GM21825 (cell line): ENCODE measurements around the gene TMEM267.
"Not testable (repeated sequence)": the region's sequence is repeated elsewhere in the genome, so short reads cannot be mapped to it uniquely, and the experiment has no call there.

Experiments
- ATAC-seq: cut with Tn5 transposase; IDR thresholded peaks from one replicate; pipeline ENCODE4 v1.9.1; 2021; ENCODE audit warnings: mild to moderate bottlenecking, moderate library complexity; ENCODE audit not compliant: unreplicated experiment

The TMEM267 gene, protein sequence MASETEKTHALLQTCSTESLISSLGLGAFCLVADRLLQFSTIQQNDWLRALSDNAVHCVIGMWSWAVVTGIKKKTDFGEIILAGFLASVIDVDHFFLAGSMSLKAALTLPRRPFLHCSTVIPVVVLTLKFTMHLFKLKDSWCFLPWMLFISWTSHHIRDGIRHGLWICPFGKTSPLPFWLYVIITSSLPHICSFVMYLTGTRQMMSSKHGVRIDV

DNA sequence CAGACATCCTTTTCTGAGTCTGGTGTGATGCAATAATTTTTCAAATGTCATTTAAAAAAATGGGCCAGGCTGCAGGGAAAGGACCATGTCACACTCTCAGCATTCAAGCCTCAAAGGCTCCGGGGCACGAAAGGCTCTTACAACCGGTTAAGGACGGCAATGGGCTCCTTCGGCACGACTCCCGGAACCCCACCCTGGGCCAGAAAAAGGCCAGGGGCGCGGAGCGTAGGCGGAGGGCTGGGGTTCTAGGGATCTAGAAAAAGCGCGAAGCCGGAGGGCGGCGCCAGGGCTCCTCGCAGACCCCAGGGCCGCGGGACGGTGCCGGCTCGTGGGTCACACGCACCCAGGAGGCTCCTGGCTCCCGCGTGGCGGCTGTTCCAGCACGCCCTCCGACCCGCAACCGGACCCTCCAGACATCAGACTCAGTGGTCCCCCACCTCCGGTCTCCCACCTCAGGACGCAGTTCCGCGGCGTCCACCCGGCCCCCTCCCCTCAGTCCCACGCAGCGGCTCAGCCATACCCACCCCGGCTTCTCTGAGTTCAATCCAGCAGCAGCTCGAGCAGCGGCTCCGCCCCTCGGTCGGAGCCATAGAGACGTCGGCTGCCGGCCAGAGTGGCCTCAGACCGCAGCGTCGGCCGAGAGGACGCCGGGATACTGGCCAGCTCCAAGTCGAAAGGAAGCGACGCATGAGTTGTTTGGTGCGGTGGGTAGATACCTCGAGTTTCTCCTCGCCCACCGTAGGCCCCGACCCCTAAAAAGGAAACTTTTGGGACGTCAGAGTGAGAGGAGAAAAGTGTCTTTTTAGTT lies at the start of gene TMEM267:
Gene TMEM267, minus strand, starts transcription at position 568 of the 808 bp plus-strand sequence. CDS start 29,896 bp downstream, outside the sequence.
- ATAC-seq: peak; percentile 94

DNA sequence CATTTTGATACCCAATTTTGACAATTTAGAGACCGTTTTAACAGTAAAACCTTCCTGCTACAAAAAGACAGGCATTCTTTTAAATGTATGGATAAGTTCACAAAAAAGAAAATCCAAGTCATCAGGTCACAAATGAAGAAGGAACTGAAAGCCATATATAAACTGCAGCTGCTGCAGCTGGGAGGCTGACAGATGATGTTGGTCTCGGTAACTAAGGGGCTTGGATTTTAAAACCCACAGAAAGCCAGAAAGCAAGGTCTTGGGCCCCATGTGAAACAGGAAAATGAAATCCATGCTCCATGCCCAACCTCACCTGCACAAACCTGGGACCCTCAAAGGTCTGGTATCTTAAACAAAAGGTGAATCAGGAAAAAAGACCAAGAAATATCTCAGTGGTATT lies 47.0 kb upstream of the TMEM267 start:
- ATAC-seq: no peak

DNA sequence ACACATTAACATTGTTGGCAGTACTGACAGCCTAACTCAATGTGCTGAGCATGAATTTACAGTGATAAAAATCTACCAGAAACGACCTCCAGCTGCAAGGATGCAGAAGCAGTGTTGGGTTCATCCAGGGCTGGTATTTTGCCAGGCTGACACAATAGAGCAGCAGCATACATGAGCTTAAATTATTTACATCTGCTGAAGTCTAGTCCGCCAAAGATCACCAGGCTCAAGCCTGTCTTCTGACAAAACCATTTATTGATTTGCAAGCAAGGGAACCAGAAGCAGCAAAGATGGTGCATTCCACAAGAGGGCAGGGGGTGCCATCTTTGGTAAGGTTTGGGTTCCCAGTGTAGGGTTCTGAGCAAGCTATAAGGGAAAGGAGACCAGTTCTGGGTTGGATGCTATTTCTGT lies 40.0 kb upstream of the TMEM267 start:
- ATAC-seq: no peak

DNA sequence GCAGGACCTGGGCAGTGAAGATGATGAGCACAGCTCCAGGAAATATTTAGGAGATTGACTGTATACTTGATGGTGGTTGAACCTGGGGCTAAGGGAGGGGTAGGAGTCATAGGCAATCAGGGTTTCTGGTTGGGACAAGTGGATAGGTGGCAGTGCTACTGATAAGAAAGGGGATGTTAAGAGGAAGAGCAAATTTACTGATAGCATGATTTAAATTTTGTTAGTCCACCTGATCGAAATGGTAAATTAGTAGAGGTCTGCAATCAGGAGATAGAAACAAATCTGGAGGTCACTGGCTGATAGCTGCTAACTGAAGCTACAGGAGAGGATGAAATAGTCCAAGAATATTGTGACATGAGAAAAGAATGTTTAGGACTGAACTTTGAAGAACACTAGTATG lies 37.0 kb upstream of the TMEM267 start:
- no peak for ATAC-seq

DNA sequence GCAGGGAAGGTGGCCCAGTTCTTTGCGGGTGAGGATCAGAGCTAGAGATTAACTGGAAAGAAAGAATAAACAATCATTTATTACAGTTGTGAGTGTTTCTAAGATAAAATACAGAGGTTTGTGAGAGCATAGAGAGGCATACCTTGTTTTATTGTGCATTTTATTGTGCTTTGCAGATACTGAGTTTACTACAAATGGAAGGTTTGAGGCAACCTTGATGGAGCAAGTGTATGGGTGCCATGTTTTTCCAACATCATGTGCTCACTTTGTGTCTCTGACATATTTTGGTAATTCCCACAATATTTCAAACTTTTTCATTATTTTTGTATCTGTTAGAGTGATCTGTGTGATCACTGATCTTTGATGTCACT lies 32.0 kb upstream of the TMEM267 start:
- ATAC-seq: no peak

DNA sequence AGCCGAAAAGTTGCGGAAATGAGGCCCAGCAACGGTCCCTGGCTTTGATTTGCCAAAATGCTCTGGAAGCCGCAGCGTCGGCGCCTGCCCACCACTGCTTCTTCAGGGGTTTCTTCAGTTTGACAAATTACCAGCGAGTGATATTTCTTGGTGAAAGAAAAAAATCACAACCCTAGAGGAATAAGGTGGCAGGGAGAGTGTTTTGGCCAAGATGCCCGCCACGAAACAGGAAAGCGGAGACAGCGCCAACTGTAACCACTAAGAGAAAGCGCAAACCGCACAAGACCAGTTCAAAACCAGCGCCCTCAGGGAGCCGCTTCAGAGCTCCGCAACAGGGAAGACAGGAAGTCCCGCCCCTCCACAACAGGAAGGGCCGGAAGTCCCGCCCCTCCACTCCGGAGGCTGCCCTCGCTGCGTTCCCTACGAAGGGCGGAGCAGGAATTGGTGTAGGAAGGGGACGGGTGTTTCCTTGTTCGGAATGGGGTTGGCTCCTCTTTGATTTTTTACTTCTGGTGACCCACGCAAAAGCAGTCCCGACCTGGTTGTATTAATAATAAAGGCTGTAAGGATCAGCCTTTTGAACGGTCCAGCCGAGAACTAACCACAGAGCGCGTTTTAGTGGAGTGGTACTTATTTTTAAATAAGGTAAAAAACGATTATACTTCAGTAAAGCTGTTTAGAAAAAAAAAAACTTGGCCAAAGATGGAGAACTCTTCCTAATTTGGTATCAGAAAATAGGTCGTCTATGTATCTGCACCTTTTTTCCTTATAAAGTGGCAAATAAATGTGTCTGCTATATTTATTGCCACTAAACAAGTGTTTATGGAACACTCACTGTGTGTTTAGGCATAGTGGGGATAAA lies 31.4 kb upstream of the TMEM267 start, which contains the start of gene C5orf34:
Gene C5orf34, minus strand, starts transcription at position 333 of the 862 bp plus-strand sequence. CDS start 5,809 bp downstream, outside the sequence.
- ATAC-seq: peak; percentile 99

DNA sequence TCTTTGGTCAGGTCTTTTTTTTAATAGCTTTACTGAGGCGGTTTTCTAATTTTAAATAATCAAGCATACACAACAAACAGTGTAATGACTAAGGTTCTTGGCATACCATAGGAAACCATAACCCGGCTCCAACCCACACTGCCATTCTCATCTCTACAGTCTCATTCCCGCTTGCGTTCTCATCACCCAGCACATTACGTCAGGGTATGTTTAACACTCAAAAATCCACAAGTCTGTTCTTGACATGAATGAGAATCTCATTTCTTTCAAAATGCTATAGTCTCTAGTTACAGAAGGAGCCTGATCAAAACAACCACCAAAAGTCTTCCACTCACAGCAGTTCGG lies 30.8 kb upstream of the TMEM267 start:
- ATAC-seq: peak; percentile 25

DNA sequence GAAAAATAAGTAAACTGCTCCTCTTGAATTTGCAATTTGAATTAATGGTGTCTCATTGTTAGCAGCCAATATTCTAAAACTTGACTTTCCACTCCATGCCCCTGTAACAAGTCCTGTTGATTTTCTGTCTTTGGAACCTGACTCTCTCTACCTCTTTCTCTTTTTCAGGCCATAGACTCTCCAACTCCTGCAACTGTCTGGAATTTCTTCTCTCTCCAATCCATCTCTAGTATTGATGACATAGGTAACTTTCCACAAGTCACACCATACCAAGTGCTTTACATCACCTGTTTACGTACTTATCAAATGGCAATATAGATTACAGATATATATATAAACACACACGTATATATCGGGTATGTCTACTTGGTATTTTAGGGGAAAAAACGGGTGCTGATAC lies 30.4 kb upstream of the TMEM267 start:
- ATAC-seq: no peak

DNA sequence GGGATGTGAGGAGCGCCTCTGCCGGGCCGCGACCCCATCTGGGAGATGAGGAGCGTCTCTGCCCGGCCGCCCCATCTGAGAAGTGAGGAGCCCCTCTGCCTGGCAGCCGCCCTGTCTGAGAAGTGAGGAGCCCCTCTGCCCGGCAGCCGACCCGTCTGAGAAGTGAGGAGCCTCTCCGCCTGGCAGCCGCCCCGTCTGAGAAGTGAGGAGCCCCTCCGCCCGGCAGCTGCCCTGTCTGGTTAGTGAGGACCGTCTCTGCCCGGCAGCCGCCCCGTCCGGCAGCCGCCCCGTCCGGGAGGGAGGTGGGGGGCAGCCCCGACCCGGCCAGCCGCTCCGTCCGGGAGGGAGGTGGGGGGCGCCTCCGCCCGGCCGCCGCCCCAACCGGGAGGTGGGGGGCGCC lies 27.4 kb upstream of the TMEM267 start:
- not testable (repeated sequence) for ATAC-seq

DNA sequence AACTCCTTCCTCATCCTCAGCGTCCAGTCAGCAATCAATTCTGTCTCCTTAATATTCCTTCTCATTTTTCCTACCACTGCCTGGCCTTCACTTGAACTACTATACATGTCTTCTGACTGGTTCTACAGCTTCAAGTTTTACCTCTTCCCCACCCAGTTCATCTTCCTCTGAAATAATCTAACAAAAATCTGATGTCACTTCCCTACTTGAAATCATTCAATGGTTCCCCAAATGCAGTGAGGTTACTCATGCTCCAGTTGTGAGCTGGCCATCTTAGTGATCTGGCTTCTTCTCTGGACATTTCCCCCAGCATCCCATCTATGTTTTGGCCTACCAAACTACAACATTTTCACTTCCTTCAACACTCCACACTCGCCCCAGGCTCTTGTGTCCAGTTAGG lies 14.9 kb upstream of the TMEM267 start:
- no peak for ATAC-seq

DNA sequence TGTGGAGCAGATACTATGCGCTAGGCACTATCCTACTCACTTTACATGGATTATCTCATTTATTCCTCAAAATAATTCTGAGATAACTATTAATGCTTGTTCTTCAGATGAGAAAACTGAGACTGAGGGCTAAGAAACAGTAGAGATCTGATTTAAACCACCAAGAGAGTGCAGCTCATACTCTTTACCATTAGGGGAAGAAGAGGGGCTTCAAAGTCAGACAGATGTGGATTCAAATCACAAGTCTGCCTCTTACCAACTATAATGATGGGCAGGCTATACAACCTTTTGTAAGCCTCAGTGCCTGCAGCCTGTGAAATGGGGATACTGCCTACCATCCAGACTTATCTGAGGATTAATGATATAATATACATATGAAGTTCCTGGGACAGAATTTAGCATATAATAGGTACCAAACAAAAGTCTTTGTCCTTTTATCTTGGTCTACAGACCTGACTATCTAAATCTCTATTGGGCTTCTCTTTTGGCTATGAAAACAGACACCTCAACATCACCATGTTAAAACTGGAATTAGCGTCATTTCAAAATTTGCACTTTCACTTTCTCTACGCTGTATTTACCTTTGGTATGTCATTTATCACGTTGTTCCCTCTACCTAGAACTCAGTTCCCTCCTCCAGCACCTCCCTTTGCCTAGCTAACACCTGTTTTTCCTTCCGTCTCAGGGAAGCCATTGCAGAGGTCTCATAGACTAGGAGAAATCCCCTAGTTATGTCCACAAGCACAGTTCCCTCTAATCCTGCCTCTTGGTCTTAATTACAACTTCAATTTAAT lies 13.8 kb upstream of the TMEM267 start:
- ATAC-seq: no peak

DNA sequence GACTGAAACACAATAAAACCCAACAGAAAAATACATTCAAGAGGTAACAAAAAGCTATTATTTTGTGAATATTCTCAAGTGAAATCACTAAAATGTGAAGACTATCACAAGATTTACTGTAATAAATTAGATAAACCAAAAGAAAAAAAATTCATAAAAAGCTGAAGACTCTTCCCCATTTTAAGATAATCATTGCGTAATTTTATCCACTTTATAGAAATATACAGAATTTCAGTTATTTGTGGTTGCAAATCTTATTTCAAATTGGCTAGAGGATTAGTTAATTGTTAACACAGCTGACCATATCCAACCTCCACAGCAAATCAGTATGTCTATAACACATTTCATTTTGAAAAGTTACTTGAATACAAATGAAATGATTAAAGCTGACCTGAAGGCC lies 7.7 kb upstream of the TMEM267 start:
- ATAC-seq: no peak

DNA sequence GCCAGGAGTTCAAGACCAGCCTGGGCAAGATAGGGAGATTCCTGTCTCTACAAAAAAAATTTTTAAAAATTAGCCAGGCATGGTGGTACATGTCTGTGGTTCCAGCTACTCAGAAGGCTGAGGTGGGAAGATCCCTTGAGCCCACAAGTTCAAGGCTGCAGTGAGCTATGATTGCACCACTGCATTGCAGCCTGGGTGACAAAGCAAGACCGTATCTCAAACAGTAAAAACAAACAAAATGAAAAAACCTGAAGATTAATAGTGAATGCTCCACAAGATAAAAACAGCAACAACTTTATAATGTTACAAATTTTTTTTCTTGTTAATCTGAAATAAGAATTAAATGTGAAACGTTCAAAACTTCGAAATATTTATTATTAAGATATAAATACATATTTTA lies 2.7 kb upstream of the TMEM267 start:
- ATAC-seq: no peak

DNA sequence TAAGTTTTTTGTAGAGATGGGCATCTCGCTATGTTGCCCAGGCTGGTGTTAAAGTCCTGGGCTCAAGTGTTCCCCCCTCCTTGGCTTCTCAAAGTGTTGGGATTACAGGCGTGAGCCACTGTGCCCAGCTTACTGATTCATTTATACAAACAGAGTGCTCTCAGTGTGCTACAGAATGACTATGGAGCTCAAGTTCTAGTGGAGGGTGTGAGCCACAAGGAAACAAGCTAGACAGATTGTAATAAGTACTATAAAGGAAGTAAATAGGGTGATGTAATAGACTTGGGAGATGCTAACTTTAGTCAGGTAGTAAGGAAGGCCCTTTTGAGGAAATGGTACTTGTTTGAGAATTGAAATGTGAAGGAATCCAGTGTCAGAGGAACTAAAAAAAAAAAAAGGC lies 1.7 kb upstream of the TMEM267 start:
- no peak for ATAC-seq

DNA sequence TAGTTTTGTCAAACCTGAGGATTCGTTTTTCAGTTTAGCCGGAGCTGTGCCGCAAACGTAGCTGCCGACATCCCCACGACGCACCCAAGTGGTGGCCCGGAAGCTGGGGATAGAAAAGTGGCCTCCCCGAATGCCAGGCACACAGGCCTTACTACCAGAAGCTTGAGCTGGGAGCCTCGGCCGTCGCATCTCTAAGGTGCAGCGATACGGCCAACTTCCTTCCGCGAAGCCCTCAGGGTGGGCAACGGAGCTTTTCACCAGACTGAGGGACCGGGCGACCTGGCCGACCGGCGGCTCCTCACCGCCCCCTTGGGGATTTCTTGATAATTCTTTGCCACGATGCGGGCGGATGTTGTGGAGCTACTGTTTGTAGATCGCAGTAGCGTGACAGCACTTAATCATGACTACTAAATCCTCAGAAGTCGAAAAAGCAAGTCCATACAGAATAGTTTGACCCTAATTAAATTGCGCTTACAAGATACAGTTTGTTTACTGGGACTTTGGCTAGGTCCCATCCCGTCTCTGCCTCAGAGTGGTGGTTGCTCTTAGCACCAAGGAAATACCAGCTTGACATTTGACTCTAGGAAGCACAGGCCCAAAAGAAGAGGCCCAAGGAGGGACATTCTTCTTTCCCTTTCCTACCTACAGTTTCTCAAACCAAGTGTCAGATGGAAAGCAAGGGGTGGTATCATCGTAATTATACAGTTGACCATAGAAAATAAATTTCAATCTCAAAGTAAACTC lies 613 bp upstream of the TMEM267 start:
- ATAC-seq: peak; percentile 72

DNA sequence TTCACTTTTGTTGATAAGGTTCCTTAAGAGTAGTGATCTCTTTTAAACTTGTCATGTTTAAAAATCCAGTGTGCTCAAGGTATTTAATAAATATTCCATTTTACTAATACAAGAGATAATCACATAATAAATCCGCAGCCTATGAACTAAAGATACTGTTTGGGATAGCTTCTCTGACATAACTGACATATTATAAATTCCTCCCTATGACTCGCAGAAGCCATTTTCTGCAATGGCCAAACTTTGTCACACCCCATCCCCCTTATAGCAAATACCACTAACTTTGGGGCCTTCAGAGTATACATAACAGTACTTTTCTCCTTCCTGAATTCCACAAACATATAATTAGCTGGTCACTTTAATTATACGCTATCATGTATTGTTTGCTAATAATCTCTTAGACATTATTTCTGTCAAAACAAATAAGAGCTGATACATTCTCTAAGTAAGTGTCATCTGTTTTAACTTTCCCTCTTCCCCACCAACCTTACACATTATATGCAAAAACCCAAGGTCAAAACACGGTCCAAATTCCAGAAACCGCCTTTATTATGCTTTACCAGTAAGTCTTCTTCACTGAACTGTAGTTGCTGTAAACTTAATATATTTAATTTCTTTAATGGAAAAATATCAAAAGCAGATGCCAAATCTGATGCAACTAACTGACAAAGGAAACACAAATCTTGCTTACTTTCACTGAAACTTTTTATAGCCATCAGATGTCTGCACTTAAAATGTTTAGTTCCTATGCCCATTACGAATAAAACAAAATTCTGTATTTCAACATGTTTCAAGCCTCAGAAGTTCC lies 971 bp downstream of the TMEM267 start:
- ATAC-seq: no peak

DNA sequence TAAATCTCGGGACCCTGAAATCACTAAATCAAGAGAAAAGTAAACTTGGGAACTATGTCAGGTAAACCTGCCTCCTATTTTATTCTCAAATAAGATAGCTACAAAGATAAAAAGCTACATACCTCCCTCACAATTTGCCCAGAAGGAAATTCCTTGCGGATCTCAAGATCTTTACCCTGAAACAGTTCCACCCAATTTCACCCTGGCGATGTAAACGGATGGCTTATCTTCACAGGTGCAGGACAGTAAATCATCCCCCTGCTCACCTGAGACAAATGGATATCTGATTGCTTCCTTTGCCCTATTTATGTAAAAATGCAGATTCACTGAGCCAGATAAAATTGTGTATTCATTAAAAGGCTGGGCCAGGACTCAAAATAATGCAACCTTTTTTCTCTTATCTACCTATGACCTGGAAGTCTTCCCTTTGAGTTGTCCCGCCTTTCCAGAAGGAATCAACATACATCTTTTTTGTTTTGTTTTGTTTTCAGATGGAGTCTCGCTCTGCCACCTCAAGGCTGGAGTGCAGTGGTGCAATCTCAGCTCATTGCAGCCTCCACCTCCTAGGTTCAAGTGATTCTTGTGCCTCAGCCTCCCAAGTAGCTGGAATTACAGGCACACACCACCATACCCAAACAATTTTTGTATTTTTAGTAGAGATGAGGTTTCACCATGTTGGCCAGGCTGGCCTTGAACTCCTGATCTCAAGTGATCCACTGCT lies 13.8 kb downstream of the TMEM267 start:
- ATAC-seq: no peak

DNA sequence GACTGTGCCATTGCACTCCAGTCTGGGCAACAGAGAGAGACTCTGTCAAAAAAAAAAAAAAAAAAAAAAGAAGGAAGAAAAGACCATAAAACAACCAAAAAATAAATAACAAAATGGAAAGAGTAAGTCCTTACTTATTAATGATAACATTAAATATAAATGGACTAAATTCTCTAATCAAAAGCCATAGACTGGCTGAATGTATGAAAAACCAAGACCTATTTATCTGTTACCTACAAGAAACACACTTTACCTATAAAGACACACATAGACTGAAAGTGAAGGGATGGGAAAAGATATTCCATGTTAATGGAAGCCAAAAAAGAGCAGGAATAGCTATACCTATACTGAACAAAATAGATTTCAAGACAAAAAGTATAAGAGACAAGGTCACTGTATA lies 16.6 kb downstream of the TMEM267 start:
- ATAC-seq: no peak

DNA sequence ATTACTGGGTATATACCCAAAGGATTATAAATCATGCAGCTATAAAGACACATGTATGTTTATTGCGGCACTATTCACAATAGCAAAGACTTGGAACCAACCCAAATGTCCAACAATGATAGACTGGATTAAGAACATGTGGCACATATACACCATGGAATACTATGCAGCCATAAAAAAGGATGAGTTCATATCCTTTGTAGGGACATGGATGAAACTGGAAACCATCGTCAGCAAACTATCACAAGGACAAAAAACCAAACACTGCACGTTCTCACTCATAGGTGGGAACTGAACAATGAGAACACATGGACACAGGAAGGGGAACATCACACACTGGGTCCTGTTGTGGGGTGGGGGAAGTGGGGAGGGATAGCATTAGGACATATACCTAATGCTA lies 18.2 kb downstream of the TMEM267 start:
- ATAC-seq: not testable (repeated sequence)
